ENCODE results near the gene PLEKHA8. TPM values are rescaled to one million over a fixed set of nuclear protein-coding genes. Genes with fewer than 3 reads are reported as not detected.

The PLEKHA8 gene
- total RNA-seq, 1 experiment from 2014 or later, result 29.2 TPM

DNA sequence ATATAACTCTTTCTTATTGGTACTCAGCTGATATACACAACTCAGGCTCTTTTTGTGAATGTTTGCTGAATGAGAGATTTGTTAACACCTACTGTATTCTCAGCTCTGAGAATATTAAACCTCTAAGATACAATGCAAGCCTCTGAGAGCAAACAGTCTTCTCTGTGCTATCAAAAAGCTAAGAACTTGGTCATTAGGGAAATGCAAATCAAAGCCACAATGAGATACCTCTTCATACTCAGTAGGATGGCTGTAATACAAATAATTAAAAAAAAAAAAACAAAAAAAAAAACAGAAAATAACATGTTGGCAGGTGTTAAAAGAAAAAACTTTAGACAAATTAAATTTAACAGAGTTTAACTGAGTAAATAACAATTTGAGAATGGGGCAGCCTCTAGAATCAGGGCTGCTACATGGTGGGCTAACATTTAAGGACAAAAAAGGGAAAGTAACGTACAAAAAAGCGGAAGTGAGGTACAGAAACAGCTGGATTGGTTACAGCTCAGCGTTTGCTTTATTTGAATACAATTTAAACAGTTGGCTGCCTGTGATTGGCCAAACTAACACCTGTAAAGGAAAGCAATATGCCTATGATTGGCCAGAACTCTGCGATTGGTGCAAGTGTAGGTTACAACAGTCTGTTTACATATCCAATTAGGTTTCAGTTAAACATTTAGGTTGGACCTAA is 91.8 kb downstream of the PLEKHA8 start:
- DNase-seq, result no peak
- Histone ChIP-seq H3K4me3 (ENCODE audit: insufficient read depth, low read depth, low read length) (no peak overlapping the region), H3K36me3 (replicated peaks; ENCODE audit: control insufficient read depth, insufficient read depth, low read length) (no peaks in the 10 kb centered on the region), H3K27me3 (ENCODE audit: control insufficient read depth, insufficient read depth, low read length) (no peaks in the 10 kb centered on the region)

DNA sequence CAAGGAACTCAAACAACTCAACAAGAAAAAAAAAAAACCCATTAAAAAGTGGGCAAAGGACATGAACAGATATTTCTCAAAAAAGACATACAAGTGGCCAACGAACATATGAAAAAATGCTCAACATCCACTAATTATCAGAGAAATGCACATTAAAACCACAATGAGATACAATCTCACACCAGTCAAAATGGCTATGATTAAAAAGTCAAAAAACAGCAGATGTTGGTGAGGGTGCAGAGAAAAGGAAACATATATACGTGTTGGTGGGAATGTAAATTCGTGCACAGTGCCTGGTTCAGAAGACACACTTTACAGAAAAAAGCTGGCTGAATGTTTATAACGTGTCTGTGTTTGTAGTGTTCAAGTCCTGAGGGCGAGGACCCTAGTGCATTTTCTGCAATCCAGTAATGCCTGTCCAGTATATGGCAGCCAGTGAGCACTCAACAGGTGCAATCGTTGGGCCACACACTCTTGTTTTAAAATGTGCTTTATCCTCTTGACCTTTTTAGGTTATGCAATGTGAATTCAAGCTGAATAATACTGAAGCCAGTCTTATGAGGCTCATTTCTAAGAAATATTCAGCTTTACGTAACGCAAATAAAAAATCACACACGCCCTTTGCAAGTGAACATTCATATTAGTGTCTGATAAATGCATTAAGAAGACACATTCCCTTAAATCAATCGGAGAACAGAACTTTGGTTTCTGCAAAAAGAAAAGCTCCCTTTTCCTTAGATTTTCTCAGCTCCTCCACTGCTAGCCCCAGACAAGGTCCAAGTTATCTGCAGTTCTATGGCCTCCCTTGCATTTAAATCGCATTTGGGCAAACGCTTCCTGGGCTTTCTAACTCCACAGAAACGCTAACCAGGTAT is 105.8 kb downstream of the PLEKHA8 start:
- no peak for DNase-seq
- peaks cover 27% of the 10 kb centered on the region for H3K27me3 ChIP-seq (ENCODE audit: control insufficient read depth, insufficient read depth, low read length)
- no peaks in the 10 kb centered on the region for H3K36me3 ChIP-seq (replicated peaks; ENCODE audit: control insufficient read depth, insufficient read depth, low read length)
- H3K4me3 ChIP-seq (ENCODE audit: insufficient read depth, low read depth, low read length), result peak overlapping the region; percentile 73

DNA sequence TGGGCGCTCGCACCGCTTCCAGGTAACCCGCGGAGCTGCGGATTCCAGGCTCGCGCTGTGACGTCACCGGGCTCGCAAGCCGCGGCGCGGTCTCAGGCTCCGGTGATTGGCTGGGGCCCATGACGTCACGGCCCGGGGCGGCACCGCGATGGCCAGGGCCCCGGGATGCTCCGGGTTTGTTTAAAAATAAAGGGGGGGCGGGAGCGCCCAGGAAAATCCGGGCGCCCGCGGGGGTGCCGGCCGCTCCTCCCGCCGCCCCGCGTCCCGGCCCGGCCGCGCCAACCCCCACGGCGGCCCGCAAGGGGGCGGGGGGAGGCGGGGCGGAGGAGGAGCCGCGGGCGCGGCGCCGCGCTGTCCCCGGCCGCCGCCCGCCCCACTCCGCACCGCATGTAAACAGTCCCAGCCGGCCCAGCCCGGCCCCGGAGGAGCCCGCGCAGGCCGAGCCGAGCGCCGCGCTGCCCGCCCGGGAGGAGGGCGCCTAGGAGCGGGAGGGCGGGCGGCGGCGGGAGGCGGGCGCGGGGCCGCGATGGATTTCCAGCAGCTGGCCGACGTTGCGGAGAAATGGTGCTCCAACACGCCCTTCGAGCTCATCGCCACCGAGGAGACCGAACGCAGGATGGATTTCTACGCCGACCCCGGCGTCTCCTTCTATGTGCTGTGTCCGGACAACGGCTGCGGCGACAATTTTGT is 106.5 kb downstream of the PLEKHA8 start, which contains the start of gene MTURN:
Gene MTURN (plus strand): TSS at position 376 of the 690 bp plus-strand sequence. CDS start 151 bp downstream, at position 527.
- Histone ChIP-seq H3K4me3 (ENCODE audit: insufficient read depth, low read depth, low read length) (peak within 1 kb of the TSS; percentile 73), H3K27me3 (ENCODE audit: control insufficient read depth, insufficient read depth, low read length) (peaks cover 27% of the 10 kb centered on the region), H3K36me3 (replicated peaks; ENCODE audit: control insufficient read depth, insufficient read depth, low read length) (no peaks in the 10 kb centered on the region)
- peak; percentile 99 for DNase-seq

DNA sequence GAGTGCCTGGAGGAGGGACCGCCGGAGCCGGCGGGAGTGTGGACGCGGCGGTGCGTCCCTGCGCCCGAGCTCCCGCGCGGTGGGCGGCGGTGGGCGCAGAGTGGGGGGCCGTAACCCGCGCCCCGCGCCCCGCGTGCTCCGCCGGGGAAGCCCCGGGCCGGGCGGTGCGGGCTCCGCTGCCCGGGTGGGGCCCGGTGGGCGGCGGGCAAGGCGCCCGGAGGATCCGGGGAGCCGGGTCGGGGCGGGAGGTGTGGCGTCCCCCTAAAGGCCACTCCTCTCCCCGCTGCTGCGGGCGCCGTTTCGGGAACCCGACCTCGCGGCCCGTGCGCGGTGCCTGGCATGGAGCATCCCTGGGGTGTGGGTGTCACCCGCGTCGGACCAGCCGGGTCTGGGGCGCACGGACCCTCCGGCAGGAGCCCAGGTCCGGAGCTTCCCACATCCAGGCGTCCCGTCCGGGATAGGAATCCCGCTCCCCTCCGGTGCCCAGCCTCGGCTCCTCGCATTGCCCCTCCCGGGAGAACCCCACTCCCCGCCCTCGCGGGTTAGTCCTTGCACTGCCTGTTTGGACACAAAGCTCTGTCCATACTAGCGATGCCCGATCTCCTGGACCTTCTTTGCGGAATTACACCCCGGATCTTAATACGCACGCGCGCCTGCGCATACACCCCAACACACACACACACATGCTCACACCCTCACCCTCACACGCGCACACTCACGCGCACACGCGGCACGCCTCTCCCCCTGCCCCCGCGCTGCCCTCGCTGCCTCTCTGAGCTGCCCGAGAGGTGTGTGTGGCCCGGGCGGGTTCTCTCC is 107.3 kb downstream of the PLEKHA8 start:
- peaks cover 27% of the 10 kb centered on the region for H3K27me3 ChIP-seq (ENCODE audit: control insufficient read depth, insufficient read depth, low read length)
- H3K36me3 ChIP-seq (replicated peaks; ENCODE audit: control insufficient read depth, insufficient read depth, low read length), result no peaks in the 10 kb centered on the region
- H3K4me3 ChIP-seq (ENCODE audit: insufficient read depth, low read depth, low read length), result peak overlapping the region; percentile 73
- peak; percentile 82 for DNase-seq

DNA sequence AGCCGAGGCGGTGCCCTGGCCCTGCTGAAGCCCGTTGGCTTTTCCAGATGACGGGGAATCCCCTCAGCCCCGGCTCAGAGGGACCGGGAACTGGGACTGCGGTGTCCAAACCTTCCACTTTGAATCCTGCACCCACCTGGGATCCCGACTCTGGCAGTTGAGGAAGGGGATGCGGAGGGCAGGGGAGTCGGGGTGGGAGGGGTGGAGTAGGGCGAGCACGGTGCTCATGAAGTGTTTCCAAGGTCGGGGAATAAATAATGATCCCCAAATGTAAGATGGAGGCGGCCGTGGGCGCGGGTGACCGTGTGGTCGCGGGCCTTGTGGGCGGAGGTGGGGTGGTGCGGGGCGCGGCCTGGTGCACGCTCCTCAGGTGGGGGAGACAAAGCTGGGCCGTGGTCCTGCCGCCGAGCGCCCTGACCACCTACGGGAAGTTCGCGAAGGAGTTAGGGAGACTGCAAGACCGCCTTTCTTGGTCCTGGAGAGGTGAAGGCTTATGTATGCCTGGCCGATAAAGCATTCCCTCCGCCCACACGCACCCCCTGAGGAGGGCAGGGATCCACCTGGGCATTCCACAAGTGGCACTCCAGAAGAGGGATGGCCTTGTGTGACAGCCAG is 108.0 kb downstream of the PLEKHA8 start:
- H3K4me3 ChIP-seq (ENCODE audit: insufficient read depth, low read depth, low read length), result peak overlapping the region; percentile 73
- peak; percentile 83 for DNase-seq
- no peaks in the 10 kb centered on the region for H3K36me3 ChIP-seq (replicated peaks; ENCODE audit: control insufficient read depth, insufficient read depth, low read length)
- peaks cover 27% of the 10 kb centered on the region for H3K27me3 ChIP-seq (ENCODE audit: control insufficient read depth, insufficient read depth, low read length)

DNA sequence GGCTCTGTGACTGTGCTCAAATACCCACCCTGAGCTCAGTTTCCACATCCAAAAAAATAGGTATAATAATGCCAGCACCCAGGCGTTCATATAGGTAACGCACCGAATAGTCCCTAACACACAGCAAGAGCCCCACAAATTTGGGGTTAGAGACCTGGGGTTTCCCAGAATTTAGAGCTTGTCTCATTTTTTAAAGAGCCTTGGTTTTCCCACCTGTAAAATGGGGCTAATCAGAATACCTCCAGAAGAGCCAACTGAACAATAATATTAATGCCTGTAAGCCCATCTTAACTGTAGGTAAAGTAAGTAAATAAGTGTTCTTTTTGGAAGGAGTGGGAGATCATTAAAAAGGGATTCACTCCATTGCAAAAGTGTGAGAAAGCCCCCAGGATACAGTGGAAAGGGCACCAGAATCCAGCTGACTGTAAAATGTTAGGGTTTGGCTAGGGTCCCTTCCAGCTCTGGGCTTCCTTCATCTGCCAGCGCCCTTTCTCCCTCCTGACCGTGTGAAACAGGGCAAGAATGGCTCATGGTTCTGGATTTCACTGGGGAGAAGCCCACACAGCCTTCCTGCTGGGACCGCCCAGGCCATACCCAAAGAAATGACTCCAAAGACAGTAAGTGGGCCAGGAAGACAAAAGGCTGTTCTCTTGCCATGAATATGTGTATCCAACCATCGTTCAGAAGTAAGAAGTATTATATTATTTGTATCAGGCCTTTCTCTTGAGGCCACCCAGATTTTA is 108.7 kb downstream of the PLEKHA8 start:
- DNase-seq, result no peak
- H3K36me3 ChIP-seq (replicated peaks; ENCODE audit: control insufficient read depth, insufficient read depth, low read length), result no peaks in the 10 kb centered on the region
- no peak overlapping the region; the same call in 1 of the 2 replicates for H3K4me3 ChIP-seq (ENCODE audit: insufficient read depth, low read depth, low read length)
- H3K27me3 ChIP-seq (ENCODE audit: control insufficient read depth, insufficient read depth, low read length), result peaks cover 27% of the 10 kb centered on the region

DNA sequence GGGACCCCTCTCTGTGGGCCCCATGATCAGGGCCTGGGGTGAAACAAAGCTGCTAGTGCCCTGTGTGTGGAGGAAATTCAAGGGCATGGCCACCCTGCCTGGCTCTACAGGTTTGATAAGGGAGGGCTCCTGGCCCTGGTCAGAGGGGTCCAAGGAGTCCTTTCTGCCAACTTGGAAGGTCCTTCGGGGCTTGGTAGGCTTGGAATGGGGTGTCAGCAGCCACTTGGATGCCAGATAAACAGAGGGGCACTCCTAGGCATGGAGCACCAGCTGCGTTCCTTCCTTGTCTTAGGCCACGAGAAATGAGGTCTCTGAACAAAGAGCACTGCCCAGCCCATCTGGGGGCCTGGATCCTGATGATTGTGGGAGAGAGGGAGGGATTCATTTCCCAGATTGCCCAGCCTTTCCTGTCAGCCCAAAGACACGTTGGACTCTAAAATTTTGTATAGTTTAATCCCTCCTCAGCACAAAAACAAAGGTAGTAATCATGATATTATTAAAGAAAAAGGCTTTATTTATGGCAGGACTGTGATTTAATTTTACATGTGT is 111.7 kb downstream of the PLEKHA8 start:
- Histone ChIP-seq H3K36me3 (replicated peaks; ENCODE audit: control insufficient read depth, insufficient read depth, low read length) (no peaks in the 10 kb centered on the region), H3K4me3 (ENCODE audit: insufficient read depth, low read depth, low read length) (no peak overlapping the region), H3K27me3 (ENCODE audit: control insufficient read depth, insufficient read depth, low read length) (peaks cover 23% of the 10 kb centered on the region)
- DNase-seq, result no peak

DNA sequence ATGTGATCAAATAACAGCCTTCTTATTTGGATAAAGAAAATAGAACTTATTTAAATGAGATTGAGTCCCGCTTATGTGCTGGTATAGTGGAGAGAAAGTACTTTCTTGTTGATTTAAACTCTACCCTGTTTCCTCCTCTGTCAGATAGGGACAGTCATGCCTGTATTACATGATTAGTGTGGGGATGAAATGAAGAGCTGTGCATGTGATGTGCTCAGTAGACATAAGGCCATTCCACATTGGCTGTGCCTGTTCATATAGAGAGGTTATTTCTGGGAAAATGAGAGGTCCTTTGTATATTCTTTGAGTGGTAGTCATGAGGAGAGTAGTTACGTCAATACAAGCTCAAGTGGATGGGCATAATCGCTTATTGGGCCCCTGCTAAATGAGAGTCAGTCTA is 112.2 kb downstream of the PLEKHA8 start:
- no peak overlapping the region for H3K4me3 ChIP-seq (ENCODE audit: insufficient read depth, low read depth, low read length)
- DNase-seq, result no peak
- H3K27me3 ChIP-seq (ENCODE audit: control insufficient read depth, insufficient read depth, low read length), result peaks cover 22% of the 10 kb centered on the region
- no peaks in the 10 kb centered on the region for H3K36me3 ChIP-seq (replicated peaks; ENCODE audit: control insufficient read depth, insufficient read depth, low read length)

DNA sequence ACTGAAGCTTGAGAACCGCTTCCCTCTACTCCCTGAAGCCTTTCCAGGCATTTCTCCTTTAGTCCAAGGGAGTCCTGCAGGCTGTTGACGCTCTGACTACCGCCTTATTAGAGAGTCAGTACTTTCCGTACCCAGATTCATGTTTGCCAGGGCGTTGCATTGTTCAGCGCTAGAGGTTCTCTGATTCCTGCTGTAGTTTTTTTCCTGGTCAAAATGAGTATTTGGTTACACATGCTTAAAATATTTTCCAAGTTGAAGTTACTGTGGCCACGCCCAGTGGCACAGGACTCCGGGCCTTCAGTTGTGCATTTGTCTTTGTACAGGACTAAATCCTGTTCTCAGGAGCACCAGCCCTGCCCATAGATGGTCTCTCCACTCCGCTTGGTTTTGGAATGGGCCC is 114.5 kb downstream of the PLEKHA8 start:
- peaks cover 2% of the 10 kb centered on the region; the same call in 1 of the 2 replicates for H3K27me3 ChIP-seq (ENCODE audit: control insufficient read depth, insufficient read depth, low read length)
- DNase-seq, result no peak
- H3K4me3 ChIP-seq (ENCODE audit: insufficient read depth, low read depth, low read length), result no peak overlapping the region
- H3K36me3 ChIP-seq (replicated peaks; ENCODE audit: control insufficient read depth, insufficient read depth, low read length), result no peaks in the 10 kb centered on the region

DNA sequence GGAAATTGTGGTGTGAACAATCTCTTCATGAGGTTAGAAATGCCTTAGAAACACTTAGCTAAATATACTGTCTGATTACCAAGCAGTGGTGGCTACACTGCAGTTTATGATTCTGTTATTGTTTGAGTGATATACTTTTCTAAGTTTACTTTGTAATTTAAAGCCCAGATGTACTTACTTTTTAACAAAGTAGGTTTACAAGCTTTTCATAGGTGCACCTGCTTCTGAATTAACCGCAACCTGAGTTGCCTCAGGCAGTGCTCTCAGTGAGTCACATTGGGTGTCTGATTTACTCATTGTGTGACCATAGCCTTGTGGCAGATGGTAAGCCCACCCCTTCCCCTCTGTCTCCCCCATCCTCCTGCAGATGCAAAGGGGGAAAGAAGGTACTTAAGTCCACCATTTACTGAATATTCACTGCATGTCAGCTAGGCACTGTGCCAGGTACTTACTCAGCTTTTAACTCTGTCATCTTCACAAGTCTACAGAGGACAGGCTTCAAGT is 115.6 kb downstream of the PLEKHA8 start:
- H3K36me3 ChIP-seq (replicated peaks; ENCODE audit: control insufficient read depth, insufficient read depth, low read length), result no peaks in the 10 kb centered on the region
- no peak overlapping the region for H3K4me3 ChIP-seq (ENCODE audit: insufficient read depth, low read depth, low read length)
- DNase-seq, result no peak
- no peaks in the 10 kb centered on the region; the same call in 1 of the 2 replicates for H3K27me3 ChIP-seq (ENCODE audit: control insufficient read depth, insufficient read depth, low read length)

DNA sequence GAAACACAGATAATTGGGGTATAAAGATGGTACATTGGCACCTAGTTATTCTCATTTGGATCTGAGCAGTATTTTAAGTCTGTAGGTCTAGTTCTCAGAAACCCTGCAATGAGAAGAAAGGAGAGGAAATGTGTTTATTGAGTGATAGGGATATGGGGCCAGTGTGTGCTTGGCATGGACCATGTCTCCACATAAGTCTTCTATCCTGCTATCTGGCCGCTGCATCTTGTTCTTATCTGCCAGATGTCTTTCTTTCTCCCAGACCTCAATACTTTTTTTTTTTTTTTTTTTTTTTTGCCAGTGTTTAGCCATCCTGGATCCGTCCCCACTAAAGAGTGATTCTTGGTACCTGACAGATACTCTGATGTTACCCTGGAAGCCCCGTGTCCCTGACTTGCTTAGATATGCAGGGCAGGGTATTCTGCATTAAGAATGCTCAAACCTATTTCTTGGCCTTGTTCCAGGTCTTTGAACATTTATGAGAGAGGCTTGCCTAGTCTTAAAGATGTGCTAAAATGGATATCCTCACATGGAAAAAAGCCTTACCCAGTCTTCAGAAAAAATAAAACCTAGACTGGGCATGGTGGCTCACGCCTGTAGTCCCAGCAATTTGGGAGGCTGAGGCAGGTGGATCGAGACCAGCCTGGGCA is 116.6 kb downstream of the PLEKHA8 start:
- H3K27me3 ChIP-seq (ENCODE audit: control insufficient read depth, insufficient read depth, low read length), result no peaks in the 10 kb centered on the region; the same call in 1 of the 2 replicates
- no peaks in the 10 kb centered on the region for H3K36me3 ChIP-seq (replicated peaks; ENCODE audit: control insufficient read depth, insufficient read depth, low read length)
- H3K4me3 ChIP-seq (ENCODE audit: insufficient read depth, low read depth, low read length), result no peak overlapping the region
- no peak for DNase-seq

DNA sequence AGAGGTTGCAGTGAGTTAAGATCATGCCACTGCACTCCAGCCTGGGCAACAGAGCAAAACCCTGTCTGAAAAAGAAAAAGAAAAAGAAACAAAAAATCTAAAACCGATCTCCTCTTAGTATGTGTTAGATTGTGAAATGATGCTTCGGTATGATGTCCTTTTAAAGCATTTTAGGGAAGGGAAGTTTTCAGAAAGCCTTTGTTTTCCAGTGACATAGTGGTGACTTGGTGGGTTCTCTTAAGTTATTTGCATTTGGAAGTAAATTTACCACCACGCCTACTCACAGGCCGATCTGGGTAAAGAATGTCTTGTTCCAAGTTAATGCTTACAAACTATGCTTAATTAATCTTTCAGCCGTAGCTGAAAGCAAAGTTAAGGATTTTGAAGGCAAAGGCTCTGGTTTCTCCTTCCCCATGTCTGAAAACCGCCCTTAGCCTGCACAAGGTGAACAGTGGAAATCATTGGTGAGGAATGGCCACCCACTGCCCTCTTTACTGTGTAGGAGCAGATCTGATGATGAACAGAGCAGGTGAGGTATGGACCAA is 117.3 kb downstream of the PLEKHA8 start:
- no peak for DNase-seq
- Histone ChIP-seq H3K27me3 (ENCODE audit: control insufficient read depth, insufficient read depth, low read length) (no peaks in the 10 kb centered on the region), H3K36me3 (replicated peaks; ENCODE audit: control insufficient read depth, insufficient read depth, low read length) (no peaks in the 10 kb centered on the region), H3K4me3 (ENCODE audit: insufficient read depth, low read depth, low read length) (no peak overlapping the region)
